GM18498 (cell line): ENCODE results near the gene KRT6B.

Experiments used
- ATAC-seq: cut with Tn5 transposase; IDR thresholded peaks from one replicate; pipeline ENCODE4 v1.9.1; 2021; ENCODE audit warnings: mild to moderate bottlenecking, moderate library complexity; ENCODE audit not compliant: unreplicated experiment

KRT6B gene

DNA sequence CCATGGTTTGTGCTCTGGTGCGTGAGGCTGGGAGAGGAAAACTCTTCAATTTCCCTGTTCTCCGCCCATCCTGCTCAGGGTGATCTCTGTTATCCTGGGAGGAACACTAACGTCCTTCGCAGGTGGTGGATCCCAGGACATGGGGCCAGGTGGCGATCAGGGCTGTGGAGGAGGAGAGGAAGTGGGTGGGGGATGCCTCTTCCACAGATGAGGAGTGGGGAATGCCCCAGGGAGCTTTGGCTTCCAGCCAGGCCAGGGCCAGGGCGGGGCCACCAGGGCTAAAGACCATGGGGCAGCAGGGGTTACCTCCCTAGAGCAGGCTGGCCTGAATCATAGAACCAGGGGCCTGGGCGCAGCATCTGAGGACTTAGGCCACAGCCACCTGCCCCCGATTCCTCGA, 14.4 kb downstream of the KRT6B start:
- ATAC-seq = no peak

DNA sequence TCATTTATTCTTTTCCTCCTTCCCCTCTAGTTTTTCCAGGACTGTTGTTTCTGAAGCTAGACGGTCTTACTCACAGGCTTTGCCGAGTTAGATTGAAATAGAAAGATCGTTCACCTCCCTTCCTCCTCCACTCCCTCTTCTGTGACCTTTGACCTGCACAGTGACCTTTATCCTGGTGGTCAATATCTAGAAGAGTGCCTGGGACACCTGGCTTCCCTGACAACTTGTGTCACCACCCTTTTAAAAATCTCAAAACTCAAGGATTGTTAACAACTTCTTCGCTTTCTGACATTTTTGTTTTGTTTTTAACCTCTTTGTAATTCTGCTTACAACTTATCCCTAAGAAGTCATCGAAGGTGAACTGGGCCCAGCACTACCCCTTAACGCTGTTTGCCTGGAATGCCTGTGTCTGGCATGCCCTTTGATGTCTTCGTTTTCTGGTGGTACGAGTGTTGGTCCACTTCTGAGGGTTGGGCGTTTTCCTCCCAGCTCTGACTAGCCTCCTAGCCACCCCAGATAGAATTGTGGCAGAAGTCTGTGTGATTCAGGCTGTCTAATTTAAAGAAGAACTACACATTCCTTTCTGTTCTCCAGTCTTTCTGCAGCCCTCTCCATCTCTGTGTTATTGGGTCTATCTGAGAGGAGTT, 15.0 kb downstream of the KRT6B start:
- ATAC-seq = no peak

DNA sequence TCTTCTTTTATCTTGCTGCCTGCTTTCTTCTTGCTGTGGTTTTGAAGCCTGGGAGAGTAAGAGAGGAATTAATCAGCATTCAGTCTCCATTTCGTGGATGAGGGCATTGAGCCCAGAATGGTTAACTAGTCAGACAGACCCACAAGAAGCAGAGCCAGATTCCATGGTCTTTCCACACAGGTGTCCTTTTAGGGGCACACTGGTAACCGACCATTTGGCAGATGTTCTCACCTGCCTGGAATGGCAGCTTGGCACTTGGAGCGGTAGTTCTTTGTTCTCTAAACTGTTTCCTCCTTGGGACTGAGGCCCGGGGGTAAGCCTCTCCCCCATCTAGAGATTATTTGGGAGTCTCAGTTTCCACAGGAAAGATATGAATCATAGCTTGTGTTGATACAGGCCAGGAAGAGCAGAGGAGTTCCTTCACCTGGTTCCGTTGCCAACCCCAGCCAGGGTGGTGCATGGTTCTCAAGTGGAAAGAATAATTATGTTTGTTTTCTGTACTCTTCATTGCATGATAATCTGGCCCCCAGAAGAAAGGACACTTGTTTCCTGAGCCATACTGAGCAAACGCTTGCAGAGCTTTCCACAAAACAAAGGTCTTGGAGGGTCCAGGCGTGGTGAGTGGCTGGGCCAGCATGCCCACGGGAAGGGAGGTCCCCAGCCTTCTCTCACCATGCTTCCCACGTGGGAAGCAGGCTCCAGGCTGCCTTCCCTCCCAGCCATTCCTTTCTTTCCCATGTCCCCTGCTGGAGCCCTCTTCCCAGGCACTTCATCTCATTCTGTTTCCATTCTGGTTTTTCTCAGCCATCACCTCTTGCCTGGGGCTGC, 15.7 kb downstream of the KRT6B start:
- ATAC-seq = no peak

DNA sequence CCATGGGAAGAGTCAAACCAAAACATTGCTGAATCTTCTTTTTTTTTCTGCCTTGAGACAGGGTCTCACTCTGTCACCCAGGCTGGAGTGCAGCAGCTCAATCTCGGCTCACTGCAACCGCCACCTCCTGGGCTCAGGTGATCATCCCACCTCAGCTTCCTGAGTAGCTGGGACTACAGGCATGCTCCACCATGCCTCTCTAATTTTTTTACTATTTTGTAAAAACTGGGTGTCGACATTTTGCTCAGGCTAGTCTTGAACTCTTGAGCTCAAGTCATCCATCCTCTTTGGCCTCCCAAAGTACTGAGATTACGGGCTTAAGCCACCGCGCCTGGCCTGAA, 16.3 kb downstream of the KRT6B start:
- no peak for ATAC-seq

DNA sequence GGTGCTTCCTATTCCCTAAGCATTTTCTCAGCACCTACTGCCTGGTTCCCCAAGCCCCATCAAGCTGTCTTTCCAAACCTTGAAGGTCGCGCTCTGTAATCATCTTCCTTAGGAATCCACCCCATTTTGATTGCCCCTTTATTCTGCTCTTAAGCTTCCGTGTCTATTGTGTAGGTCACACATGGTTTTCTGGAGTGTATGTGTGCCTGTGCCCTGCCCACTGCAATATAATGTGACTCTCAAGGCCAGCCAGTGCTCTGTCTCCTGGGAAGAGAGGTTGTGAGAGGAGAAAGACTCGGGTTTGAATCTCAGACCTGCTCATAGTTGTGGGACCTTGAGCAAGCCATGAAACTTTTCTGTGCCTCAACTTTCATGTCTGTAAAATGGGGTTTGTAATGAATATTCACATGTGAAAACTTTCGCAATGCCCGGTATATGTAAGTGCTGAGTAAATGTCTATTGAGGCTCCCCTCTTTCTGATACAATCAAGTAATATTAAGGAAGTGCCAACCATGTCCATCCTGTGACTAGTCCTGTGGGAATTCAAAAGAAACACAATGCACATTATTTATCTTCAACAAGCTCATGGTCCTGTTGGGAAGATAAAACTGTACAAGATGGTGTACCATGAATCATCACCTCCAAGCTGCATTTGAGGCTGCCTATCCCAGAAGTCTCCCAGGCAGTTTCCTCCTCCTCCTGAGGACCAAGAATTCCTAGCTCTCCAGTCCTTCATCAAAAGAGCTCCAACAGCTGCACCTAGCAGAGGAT, 17.0 kb downstream of the KRT6B start:
- no peak for ATAC-seq

DNA sequence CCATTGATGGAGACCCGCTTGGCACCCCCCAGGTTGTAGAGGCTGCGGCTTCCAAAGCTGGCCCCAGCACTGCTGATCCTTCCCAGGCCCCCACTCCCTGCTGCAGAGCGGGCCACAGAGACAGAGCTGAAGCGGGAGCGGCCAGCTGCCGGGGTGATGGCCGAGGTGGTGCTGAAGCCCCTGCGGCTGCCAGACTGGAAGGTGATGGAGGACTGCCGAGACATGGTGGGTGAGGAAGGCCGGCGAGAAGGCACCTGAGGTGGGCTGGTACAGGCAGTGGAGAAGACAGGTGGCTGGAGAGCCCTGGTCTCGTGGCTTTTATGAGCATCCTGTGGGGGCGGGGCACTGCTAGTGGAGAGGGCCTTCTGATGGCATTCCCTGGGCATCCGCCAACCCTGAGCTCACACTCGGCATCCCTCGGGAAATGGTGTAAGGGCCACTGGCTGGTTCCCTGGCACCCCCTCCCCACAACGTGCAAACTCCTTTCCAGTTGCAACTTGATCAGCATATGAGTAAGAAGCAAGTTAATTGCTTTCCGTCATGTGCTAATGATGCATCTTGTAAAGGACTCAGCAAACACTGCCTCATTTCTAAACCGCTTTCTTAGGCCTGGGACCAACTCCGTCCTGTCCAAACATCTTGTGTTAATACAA, 17.7 kb downstream of the KRT6B start, which contains the start of gene KRT75:
KRT75 (minus strand) TSS at position 291 of the 653 bp plus-strand sequence; CDS start at position 224, 67 bp downstream.
- no peak for ATAC-seq

DNA sequence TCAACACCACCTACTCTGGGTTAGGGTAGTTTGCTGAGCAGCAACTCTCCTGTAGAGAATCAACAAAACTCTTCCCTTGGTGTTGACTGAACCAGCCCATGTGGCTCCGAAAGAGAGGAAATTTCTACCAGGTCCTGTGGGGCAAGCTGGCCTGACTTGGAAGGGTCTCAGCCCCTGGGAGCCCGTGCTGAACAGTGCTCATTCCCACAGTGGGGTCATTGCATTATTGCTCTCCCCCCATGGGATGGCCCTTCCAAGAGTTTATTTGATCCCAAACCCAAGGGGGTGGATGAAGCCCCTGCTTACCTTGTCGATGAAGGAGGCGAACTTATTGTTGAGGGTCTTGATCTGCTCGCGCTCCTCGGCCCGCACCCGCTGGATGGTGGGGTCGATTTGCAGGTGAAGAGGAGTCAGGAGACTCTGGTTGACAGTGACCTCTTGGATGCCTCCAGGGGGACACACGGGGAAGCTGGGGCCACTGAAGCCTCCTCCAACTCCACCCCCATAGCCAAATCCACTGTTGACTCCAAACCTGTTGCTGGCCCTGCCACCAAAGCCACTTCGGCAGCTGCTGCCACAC, 18.4 kb downstream of the KRT6B start:
- no peak for ATAC-seq

DNA sequence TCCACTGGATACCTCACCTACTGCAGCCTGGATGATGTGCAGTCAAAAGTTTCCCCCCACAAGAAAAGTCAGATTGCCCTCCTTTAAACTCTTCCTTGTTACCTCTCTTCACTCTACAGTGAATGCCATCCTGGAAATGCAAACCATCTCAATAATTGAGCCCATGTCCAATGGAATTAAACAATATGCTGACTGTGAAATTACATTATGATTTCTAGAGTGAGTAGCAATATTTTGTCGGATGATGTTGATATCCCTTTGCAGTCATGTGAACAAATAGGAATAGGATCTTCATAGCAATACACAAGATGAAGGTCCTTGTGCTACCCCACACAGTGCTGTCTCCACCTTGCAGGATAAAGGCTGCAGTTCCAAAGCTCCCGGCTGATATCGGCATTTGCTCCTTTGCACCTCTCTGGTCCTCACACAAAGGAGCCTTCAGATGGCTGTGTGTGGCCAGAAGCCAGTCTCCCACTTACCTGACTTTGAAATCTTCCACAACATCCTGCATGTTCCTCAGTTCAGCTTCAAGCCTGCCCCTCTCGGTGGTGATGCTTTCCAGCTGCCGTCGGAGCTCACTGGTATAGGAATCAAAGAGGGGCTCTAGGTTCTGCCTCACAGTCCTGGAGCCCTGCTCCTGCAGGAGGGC, 19.3 kb downstream of the KRT6B start:
- no peak for ATAC-seq

DNA sequence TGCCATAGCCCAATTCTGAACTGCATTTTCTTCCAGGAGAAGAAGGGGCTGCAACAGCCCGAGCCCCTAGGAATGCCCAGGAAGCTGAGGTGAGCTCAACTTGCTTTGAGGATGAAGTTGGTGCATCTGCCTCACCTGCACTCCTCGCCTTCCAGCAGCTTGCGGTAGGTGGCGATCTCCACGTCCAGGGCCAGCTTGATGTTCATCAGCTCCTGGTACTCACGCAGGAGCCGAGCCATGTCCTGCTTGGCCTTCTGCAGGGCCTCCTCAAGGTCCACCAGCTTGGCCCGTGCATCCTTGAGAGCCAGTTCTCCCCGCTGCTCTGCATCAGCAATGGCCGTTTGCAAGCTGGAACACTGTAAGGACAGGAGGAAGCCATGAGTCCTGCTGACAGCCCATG, 23.8 kb downstream of the KRT6B start:
- no peak for ATAC-seq

DNA sequence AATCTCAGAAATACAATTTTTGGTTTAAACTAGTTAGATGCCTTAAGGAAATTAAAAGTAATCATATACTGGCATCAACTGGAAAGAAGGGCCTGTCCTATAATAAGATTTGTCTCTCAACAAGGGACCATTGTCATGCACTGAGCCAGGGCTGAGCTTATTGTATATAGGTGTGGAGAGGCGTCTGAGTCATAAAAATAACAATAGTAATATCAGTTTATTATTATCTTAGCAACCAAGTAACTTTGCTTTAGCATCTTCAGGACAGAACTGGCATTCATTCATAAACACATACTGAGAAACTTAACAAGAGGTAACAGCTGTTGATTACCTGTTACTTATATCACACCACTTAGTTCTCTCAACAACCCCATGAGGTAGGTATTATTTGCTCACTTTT, 24.9 kb downstream of the KRT6B start:
- no peak for ATAC-seq

DNA sequence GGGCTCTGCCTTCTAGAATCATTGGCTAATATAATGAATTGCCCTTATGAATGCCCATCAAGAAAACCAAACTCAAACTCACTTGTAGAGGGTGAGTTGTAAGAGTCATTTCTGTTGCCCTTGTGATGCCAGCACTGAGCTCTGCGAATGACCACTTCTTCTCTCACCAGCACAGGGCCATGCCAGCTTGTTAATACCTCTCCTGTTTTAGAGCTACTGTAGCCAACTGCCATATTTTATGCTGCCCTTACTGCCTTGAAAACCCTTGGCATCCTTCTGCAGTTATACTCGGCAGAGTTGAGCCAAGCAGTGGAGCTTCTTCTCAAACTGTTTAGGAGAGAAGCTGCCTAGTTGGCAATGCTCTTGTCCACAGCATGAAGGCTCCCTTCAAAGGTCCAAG, 25.9 kb downstream of the KRT6B start:
- no peak for ATAC-seq

DNA sequence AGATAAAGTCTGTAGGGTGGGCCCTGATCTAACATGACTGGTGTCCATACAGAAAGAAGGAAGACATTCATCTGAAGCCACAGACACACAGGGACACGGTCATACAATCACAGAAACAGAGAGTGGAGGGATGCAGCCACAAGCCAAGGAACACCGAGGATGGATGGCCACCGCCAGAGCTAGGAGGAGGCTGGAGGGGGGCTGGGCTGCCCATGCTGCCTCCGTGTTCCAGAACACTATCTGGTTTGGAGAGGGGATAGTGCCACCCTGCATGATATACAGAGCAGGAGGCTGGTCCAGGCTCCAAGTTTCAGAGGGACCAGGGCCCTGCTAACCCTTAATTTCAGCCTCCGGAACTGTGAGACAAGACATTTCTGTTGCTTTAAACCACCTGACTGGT, 26.5 kb downstream of the KRT6B start:
- no peak for ATAC-seq

DNA sequence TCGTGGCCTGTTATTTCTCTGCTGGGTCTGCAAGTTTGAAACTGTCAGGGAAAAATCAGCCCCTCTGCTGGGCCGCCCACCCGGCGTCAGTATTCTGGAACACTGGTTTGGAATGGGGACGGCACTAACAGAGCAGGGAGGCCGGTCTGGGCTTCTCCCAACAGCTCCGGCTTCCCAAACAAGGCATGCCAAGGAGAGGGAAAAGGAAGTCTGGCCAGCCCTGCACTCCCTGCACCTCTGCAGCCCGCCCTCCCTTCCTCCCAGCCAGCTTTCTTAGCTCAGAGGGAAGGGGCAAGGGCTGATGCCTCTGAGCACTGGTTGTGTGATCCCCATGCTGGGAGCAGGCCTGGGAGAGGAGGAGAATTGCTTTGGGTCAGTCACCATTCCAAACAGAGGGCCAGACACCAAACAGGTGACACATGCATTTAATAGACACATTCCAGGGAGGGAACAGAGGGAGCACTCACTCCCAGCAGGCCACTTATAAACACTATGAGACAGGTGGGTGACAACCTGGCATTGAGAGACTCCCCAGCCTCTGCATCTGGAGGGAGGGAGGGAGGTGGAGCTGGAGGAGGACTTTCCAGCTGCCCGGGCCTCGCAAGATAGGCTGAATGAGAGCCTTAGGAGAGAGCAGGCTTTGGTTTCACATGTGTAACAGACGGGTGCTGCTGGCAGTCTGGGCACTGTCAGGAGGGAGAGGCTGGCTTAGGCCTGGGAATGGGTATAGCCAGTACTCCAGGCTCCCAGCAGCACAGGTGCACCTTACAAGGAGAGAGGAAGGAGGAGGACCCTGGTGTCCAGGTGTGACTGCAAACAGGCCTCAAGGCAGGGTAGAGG, 28.1 kb downstream of the KRT6B start:
- no peak for ATAC-seq

DNA sequence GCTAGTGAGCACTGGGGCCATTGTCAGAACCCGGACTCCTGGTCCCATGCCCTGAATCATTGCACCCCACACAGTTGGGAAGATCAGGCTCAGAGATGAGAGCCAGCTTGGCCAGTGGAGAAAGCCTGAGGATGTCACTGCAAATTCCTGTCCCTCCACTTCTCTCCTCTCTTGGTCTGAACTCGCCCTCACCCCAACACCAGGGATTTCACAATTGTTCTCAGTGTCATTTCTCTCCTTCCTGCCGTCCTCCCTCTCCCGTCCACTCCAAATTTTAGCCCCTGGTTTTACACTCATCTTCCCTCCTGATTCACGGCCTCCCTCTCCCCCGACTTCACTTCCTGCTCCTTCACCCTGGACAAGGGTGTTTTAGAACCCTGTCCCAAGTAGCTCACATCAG, 28.9 kb downstream of the KRT6B start:
- ATAC-seq = no peak

DNA sequence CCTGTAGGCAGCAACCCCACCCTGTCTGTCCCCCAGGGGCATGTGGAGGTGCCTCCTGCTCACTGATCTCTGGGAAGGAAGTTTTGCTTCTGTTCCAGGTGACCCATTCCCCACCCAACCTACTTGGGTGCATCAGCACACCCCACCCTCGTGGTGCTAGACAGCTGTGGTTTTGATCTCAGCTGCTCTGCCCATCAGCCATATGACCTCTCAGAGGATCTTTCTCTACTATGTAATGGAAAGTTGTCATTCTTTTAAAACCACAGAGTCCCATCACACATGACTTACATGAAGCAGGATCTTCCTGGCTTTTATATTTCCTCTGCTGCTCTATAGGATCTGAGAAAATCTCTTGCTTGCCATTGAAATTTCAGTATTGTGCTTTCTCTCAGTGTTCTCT, 32.3 kb downstream of the KRT6B start:
- no peak for ATAC-seq

DNA sequence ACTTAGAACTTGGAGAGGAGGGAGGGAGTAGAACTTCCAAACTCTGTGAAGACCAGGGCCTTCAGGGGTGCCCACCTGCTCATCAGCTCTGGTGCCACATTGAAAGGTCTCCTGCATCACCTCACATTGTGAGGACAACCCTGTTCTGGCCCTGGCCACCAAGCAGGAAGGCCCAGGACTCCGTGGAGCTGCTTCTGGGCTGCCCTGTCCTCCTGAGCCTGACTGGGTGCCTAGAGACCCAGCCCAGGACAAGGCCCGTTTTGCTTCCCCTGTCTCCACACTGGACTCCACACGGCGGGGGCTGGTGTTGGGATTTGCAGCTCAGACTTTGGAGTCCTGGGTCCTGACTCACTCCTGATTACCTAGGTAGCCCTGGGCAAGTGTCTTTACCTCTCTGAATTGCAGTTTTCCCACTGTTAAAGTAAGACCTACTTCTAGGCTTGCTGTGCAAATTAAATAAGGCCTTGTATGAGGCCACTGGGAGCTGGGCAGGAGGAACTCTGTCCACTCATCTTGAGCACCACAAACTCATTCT, 33.3 kb downstream of the KRT6B start:
- no peak for ATAC-seq

DNA sequence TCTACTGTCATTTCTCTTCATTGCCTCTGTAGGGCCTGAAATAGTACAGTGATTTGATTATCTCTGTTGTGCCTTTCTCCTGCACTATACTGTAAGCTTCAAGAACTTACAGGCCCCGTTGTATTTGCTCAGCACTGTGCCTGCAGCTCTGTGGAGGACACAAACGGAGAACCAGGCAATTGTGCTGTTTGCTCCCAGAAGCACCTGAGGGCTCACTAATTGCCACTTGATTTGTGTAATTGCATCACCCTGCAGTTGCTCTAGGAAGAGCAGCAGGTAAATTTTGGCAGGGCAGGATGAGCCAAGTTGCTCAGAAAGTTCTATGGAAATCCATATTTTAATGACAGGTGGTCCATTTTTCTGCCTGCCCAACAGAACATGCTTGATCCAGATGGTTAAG, 34.2 kb downstream of the KRT6B start:
- no peak for ATAC-seq

DNA sequence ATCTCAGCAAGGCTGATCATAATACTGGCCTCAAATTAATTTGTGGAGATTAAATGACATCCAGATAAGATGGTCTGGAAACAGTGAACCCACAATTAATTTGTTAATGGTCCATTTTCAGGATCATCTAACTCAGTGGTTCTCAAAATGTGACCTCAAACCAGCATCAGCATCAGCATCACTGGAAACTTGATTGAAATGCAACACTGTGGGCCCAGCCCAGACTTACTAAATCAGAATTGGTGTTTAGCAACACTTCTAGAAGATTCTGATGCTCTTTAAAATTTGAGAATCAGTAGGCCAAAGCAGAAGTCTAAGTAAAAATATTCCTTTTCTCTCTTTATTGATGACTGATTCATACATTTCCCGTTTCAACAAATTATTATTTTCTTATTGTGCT, 35.2 kb downstream of the KRT6B start:
- no peak for ATAC-seq
